ENCODE measurements around the gene FHIT.

DNA sequence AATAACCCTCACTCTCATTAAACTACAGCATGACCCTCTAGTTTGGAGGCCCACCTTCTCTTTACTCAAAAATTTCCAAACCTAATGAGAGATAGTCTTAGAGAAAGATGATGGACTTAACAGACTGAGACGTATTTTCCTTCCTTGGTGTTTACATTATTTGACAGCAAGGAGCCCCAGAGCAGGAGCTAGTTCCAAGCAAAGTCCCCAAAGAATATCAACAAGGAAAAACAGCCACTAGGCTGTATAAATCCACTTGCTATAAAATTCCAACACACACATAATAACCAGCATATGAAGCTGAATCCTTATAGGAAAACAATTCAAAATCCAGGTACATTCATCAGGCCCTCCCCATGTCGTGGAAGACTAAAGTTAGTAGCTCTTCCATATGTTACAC lies 660.0 kb downstream of the FHIT start:
- TF ChIP-seq, protein P1, sequence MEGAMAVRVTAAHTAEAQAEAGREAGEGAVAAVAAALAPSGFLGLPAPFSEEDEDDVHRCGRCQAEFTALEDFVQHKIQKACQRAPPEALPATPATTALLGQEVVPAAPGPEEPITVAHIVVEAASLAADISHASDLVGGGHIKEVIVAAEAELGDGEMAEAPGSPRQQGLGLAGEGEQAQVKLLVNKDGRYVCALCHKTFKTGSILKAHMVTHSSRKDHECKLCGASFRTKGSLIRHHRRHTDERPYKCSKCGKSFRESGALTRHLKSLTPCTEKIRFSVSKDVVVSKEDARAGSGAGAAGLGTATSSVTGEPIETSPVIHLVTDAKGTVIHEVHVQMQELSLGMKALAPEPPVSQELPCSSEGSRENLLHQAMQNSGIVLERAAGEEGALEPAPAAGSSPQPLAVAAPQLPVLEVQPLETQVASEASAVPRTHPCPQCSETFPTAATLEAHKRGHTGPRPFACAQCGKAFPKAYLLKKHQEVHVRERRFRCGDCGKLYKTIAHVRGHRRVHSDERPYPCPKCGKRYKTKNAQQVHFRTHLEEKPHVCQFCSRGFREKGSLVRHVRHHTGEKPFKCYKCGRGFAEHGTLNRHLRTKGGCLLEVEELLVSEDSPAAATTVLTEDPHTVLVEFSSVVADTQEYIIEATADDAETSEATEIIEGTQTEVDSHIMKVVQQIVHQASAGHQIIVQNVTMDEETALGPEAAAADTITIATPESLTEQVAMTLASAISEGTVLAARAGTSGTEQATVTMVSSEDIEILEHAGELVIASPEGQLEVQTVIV (IDR thresholded peaks at IDR 0.05; ENCODE audit: borderline replicate concordance, partially characterized antibody): no peak
- TF ChIP-seq RAD21 (IDR thresholded peaks at IDR 0.05; ENCODE audit: insufficient read depth, low read depth, low read length) (no peak), MEF2A (IDR thresholded peaks at IDR 0.05; ENCODE audit: insufficient read depth, low read depth, low read length) (no peak), HDAC2 (IDR thresholded peaks at IDR 0.05) (no peak), YY1 (IDR thresholded peaks at IDR 0.05; ENCODE audit: low read depth, low read length) (no peak), SMC3 (IDR thresholded peaks at IDR 0.05; ENCODE audit: borderline replicate concordance, low read length) (no peak)
- TF ChIP-seq, protein P2, sequence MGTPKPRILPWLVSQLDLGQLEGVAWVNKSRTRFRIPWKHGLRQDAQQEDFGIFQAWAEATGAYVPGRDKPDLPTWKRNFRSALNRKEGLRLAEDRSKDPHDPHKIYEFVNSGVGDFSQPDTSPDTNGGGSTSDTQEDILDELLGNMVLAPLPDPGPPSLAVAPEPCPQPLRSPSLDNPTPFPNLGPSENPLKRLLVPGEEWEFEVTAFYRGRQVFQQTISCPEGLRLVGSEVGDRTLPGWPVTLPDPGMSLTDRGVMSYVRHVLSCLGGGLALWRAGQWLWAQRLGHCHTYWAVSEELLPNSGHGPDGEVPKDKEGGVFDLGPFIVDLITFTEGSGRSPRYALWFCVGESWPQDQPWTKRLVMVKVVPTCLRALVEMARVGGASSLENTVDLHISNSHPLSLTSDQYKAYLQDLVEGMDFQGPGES (IDR thresholded peaks at IDR 0.05): no peak
- TF ChIP-seq, protein P3, sequence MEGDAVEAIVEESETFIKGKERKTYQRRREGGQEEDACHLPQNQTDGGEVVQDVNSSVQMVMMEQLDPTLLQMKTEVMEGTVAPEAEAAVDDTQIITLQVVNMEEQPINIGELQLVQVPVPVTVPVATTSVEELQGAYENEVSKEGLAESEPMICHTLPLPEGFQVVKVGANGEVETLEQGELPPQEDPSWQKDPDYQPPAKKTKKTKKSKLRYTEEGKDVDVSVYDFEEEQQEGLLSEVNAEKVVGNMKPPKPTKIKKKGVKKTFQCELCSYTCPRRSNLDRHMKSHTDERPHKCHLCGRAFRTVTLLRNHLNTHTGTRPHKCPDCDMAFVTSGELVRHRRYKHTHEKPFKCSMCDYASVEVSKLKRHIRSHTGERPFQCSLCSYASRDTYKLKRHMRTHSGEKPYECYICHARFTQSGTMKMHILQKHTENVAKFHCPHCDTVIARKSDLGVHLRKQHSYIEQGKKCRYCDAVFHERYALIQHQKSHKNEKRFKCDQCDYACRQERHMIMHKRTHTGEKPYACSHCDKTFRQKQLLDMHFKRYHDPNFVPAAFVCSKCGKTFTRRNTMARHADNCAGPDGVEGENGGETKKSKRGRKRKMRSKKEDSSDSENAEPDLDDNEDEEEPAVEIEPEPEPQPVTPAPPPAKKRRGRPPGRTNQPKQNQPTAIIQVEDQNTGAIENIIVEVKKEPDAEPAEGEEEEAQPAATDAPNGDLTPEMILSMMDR (IDR thresholded peaks at IDR 0.05 in 2 of 3, conservative IDR thresholded peaks at IDR 0.05 in 1 of 3; ENCODE audit: control insufficient read depth in 2 of 3, extremely low read depth in 1 of 3, insufficient read depth in 1 of 3, low read depth in 3 of 3, low read length in 3 of 3): no peak
- TF ChIP-seq, protein P4, sequence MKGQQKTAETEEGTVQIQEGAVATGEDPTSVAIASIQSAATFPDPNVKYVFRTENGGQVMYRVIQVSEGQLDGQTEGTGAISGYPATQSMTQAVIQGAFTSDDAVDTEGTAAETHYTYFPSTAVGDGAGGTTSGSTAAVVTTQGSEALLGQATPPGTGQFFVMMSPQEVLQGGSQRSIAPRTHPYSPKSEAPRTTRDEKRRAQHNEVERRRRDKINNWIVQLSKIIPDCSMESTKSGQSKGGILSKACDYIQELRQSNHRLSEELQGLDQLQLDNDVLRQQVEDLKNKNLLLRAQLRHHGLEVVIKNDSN (IDR thresholded peaks at IDR 0.05; ENCODE audit: borderline replicate concordance, extremely low read length, insufficient read depth, low read depth, low read length): no peak
